AG04450 (cell line): ENCODE results near the gene RNF213. TPM values are rescaled to one million over a fixed set of nuclear protein-coding genes. Genes with fewer than 3 reads are reported as not detected.

Experiments
- CTCF ChIA-PET: fragments of 300-600, 350-600 bp; formaldehyde crosslinking; extraction: SDS; loops from one replicate; lab custom pipeline; 2022; ENCODE audit warnings: antibody characterized with exemption, inconsistent platforms; lab: Charles Lee
- POLR2A ChIA-PET: fragments of 350-600 bp; formaldehyde crosslinking; extraction: SDS; loops from one replicate; lab custom pipeline; 2021; ENCODE audit warnings: antibody characterized with exemption, inconsistent platforms; lab: Yijun Ruan, JAX
- DNase-seq: peaks from one replicate; pipeline ENCODE4 v3.0.0-alpha.2; 2011; ENCODE audit warnings: low read depth, low spot score
- H3K27ac ChIP-seq: one replicate; pipeline ENCODE4 v1.5.1; 2012; ENCODE audit warnings: low read depth, low read length, control low read depth
- H3K27me3 ChIP-seq: one replicate; pipeline ENCODE4 v1.6.0; 2012; ENCODE audit warnings: low read length; ENCODE audit not compliant: control insufficient read depth, insufficient read depth
- H3K4me3 ChIP-seq: 2 replicates; pipeline ENCODE4 v1.5.1; 2011; ENCODE audit warnings: mild to moderate bottlenecking, low read depth, low read length, control low read depth
- H3K9me3 ChIP-seq: 2 replicates; pipeline ENCODE4 v1.5.1; 2012; ENCODE audit warnings: low read length; ENCODE audit not compliant: control insufficient read depth, insufficient read depth
- CTCF ChIP-seq: IDR thresholded peaks from 2 replicates; pipeline ENCODE4 v1.5.1; 2011; ENCODE audit warnings: low read depth, low read length, control low read depth, inconsistent platforms
- polyA plus RNA-seq: library from polyadenylated mRNA; depleted of rRNA; stranded (reverse); fragments of >200 nt; gene quantifications from 2 replicates; pipeline ENCODE4 v1.2.3, GENCODE V29; 2011

RNF213 gene
- polyA plus RNA-seq, 1 experiment: 46.8 TPM

DNA sequence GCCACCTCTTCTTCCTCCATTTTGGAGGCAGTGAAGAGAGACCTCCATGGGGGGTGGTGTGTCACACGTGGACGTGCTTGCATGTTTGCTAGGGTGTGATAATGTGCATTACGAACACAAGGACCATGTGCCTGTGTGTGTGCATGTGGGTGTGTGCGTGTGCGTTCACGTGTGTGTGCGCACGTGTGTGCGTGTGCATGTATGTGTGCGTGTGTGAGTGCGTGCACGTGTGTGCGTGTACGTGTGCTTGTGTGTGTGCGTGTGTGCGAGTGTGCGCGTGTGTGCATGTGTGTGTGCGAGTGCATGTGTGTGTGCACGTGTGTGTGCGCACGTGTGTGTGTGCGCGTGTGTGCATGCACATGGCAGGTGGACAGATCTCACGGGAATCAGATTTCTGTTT is 29.5 kb downstream of the RNF213 start:
- ChIA-PET CTCF (no interaction called here), POLR2A (no interaction called here)

GRCh38 chr17:80291260-80291659 is 30.6 kb downstream of the RNF213 start:
- ChIA-PET POLR2A (interaction anchor here (0.6 kb wide), 2 partner anchors 84 to 145 kb away, joined by 3 to 8 read pairs; no protein-coding TSS in a partner anchor), CTCF (no interaction called here)
- H3K27me3 ChIP-seq: no peaks in the 10 kb centered on the region
- no peak overlapping the region for H3K27ac ChIP-seq
- no peak overlapping the region for H3K4me3 ChIP-seq
- no peak for TF ChIP-seq CTCF
- no peaks in the 10 kb centered on the region; the same call in 1 of the 2 replicates for H3K9me3 ChIP-seq
- no peak for DNase-seq

More for the DNA sequence above, 29.5 kb downstream of the RNF213 start:
- Histone ChIP-seq H3K27me3 (no peaks in the 10 kb centered on the region), H3K9me3 (no peaks in the 10 kb centered on the region; the same call in 1 of the 2 replicates), H3K27ac (no peak overlapping the region), H3K4me3 (no peak overlapping the region)
- DNase-seq: no peak
- no peak for TF ChIP-seq CTCF

- Histone ChIP-seq H3K9me3 (no peaks in the 10 kb centered on the region; the same call in 1 of the 2 replicates), H3K27me3 (no peaks in the 10 kb centered on the region), H3K4me3 (no peak overlapping the region), H3K27ac (no peak overlapping the region)
- no peak for DNase-seq
- ChIA-PET POLR2A (interaction anchor here (0.6 kb wide), 1 partner anchor 84 kb away, joined by 8 read pairs; no protein-coding TSS in a partner anchor), CTCF (no interaction called here)
- no peak for TF ChIP-seq CTCF
These were observed 31.2 kb downstream of the RNF213 start for GRCh38 chr17:80291691-80292487.

DNA sequence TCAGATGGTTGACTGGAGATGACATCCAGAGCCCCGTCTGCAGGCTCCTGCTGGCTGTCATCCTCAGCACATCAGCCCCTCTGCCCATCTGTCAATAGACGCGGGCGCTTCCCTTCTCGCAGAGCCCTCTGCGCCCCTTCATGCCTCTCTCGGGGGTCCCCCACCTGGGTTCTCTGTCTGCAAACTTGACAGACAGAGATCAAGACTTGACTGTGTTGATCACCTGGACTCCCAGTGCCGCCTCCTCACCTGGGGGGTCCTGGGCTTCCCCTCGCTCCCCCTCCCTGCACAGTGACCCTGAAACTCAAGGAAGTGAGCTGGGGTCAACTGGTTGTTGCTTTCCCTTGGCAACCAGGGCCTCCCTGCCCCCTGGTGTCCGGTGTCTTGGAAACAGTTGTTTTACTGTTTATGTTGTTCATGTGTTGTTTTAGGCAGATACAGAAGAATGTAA is 31.9 kb downstream of the RNF213 start:
- H3K27ac ChIP-seq: no peak overlapping the region
- TF ChIP-seq CTCF: no peak
- DNase-seq: no peak
- H3K4me3 ChIP-seq: no peak overlapping the region
- POLR2A ChIA-PET: no interaction called here
- CTCF ChIA-PET: no interaction called here
- no peaks in the 10 kb centered on the region for H3K27me3 ChIP-seq
- H3K9me3 ChIP-seq: no peaks in the 10 kb centered on the region; the same call in 1 of the 2 replicates

DNA sequence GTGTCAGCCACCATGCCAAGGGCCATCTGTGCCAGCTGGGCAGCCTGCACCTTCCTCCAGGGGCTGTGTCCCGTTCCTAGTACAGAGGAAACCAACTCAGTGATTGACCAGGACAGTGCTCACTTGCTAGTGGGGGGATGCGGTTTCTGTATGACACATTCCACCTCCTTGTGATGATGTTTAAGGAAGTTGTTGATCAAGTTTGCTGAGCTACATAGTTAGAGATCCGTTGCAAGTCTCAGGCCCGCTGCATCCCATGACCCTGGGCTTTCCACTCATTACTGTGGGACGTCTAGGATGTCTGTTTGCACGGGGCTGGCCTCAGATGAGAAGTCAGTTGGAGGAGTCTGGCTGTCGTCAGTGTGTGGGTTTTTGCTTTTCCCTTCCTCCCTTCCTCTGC is 33.6 kb downstream of the RNF213 start:
- no peak for DNase-seq

More for the DNA sequence above, 33.6 kb downstream of the RNF213 start:
- Histone ChIP-seq H3K4me3 (no peak overlapping the region), H3K27ac (no peak overlapping the region), H3K9me3 (no peaks in the 10 kb centered on the region; the same call in 1 of the 2 replicates), H3K27me3 (no peaks in the 10 kb centered on the region)
- CTCF ChIA-PET: no interaction called here
- TF ChIP-seq CTCF: no peak
- POLR2A ChIA-PET: no interaction called here
